IMR-90 (cell line): ENCODE measurements around the gene PYCR2.

Experiments used
- CHD1 ChIP-seq: IDR thresholded peaks from 2 replicates; pipeline ENCODE4 v1.6.1; 2012; ENCODE audit warnings: low read depth, low read length, improper control_type of control experiment
- NFE2L2 ChIP-seq: fragments of 150-350 bp; IDR thresholded peaks from 2 replicates; pipeline ENCODE4 v1.6.1; 2016; ENCODE audit warnings: low read depth, mild to moderate bottlenecking, low read length
- POLR2A ChIP-seq: IDR thresholded peaks from 2 replicates; pipeline ENCODE4 v1.6.1; 2012; ENCODE audit warnings: mild to moderate bottlenecking, low read depth, low read length
- RAD21 ChIP-seq: IDR thresholded peaks from 2 replicates; pipeline ENCODE4 v1.6.1; 2012; ENCODE audit warnings: low read length, improper control_type of control experiment
- RCOR1 ChIP-seq: IDR thresholded peaks from 2 replicates; pipeline ENCODE4 v1.6.1; 2012; ENCODE audit warnings: mild to moderate bottlenecking, low read length, improper control_type of control experiment; ENCODE audit not compliant: insufficient replicate concordance
- RFX5 ChIP-seq: IDR thresholded peaks from 2 replicates; pipeline ENCODE4 v1.8.0; 2012; ENCODE audit warnings: low read depth, mild to moderate bottlenecking, low read length, moderate library complexity
- TF ChIP-seq, protein P1 (sequence below): conservative IDR thresholded peaks from 2 replicates; pipeline ENCODE4 v1.5.1; 2012; ENCODE audit warnings: mild to moderate bottlenecking, low read depth, low read length, improper control_type of control experiment
- TF ChIP-seq, protein P2 (sequence below): fragments of 150-350 bp; IDR thresholded peaks from 2 replicates; pipeline ENCODE4 v1.6.1; 2017; ENCODE audit warnings: mild to moderate bottlenecking, antibody characterized with exemption, low read length, low read depth

DNA sequence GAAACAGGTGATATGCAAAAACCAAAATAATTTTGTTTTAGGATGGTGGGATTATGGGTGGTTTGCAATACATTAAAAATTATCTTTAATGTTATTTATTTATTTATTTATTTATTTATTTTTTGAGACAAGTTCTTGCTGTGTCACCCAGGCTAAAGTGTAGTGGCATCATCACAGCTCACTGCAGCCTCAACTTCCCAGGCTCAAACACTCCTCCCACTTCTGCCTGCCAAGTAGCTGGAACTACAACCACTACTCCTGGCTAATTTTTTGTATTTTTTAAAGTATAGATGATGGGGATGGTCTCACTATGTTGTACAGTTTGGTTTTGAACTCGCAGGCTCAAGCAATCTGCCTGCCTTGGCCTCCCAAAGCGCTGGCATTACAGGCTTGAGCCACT, 6.5 kb upstream of the PYCR2 start:
- TF ChIP-seq, protein P1, sequence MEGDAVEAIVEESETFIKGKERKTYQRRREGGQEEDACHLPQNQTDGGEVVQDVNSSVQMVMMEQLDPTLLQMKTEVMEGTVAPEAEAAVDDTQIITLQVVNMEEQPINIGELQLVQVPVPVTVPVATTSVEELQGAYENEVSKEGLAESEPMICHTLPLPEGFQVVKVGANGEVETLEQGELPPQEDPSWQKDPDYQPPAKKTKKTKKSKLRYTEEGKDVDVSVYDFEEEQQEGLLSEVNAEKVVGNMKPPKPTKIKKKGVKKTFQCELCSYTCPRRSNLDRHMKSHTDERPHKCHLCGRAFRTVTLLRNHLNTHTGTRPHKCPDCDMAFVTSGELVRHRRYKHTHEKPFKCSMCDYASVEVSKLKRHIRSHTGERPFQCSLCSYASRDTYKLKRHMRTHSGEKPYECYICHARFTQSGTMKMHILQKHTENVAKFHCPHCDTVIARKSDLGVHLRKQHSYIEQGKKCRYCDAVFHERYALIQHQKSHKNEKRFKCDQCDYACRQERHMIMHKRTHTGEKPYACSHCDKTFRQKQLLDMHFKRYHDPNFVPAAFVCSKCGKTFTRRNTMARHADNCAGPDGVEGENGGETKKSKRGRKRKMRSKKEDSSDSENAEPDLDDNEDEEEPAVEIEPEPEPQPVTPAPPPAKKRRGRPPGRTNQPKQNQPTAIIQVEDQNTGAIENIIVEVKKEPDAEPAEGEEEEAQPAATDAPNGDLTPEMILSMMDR: no peak
- no peak for TF ChIP-seq RAD21
- no peak for TF ChIP-seq NFE2L2
- TF ChIP-seq CHD1: no peak
- TF ChIP-seq, protein P2, sequence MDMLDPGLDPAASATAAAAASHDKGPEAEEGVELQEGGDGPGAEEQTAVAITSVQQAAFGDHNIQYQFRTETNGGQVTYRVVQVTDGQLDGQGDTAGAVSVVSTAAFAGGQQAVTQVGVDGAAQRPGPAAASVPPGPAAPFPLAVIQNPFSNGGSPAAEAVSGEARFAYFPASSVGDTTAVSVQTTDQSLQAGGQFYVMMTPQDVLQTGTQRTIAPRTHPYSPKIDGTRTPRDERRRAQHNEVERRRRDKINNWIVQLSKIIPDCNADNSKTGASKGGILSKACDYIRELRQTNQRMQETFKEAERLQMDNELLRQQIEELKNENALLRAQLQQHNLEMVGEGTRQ: no peak
- TF ChIP-seq POLR2A: no peak
- TF ChIP-seq RCOR1: no peak
- no peak for TF ChIP-seq RFX5
